RPMI7951 (cell line): ENCODE data around the gene TGM4. TPM values are rescaled to one million over a fixed set of nuclear protein-coding genes. Genes with fewer than 3 reads are reported as not detected.

ENCODE experiments used
- DNase-seq: peaks from one replicate; pipeline ENCODE4 v3.0.0-alpha.2; 2012; ENCODE audit warnings: low read depth
- total RNA-seq: library from RNA; depleted of rRNA; stranded (reverse); fragments of >200 nt; shearing (Covaris generic); gene quantifications from 2 replicates; pipeline ENCODE4 v1.2.3, GENCODE V29; 2014; rRNA removed

TGM4 gene
- total RNA-seq, 1 experiment from 2014 or later = not detected

- DNase-seq = no peak
Measured at GRCh38 chr3:44954304-44954703, 79.9 kb downstream of the TGM4 start.

- DNase-seq = peak; percentile 15
Measured at GRCh38 chr3:44954962-44955361, 80.6 kb downstream of the TGM4 start.

GRCh38 chr3:44955917-44956316 is 81.5 kb downstream of the TGM4 start:
- DNase-seq = no peak

DNA sequence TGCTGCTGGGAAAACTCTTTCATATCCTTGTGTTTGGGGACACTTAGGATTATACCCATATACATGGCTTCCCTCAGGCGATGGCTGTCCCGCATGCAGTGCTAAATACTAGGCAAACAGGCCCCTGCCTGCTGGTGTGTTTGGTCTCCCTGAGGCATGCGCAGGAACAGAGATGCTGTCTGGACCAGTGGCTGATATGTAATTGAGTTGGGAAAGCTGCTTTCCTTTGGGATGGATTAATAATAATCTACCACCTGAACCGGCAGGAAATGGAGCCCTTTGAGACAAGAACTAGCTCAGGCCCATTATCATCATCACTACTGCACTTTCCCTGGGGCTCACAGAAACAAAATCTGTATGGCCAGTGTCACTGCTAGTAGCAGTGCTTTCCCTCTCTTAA is 83.6 kb downstream of the TGM4 start:
- DNase-seq = no peak

DNA sequence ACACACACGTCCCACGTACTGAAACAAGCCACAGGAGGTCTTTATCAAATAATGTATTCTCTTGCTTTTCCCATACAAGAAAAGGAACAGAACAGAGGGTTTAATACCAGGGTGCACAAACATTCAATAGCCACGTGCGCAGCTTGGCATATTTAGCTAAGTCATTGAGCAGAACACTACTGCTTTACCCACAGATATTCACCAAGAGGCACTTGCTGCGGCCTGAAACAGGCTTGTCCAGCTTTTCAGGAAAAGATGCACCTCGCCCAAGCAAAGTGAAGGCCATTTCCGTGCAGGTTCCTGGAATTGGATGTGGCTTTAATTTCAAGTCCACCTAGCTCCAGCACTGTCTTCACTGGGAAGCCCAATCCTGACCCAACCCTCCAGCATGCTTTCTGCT is 84.0 kb downstream of the TGM4 start:
- DNase-seq = no peak

- DNase-seq = no peak
Measured at GRCh38 chr3:44960387-44961026, 86.1 kb downstream of the TGM4 start.

GRCh38 chr3:44961888-44962287 is 87.5 kb downstream of the TGM4 start:
- no peak for DNase-seq

DNA sequence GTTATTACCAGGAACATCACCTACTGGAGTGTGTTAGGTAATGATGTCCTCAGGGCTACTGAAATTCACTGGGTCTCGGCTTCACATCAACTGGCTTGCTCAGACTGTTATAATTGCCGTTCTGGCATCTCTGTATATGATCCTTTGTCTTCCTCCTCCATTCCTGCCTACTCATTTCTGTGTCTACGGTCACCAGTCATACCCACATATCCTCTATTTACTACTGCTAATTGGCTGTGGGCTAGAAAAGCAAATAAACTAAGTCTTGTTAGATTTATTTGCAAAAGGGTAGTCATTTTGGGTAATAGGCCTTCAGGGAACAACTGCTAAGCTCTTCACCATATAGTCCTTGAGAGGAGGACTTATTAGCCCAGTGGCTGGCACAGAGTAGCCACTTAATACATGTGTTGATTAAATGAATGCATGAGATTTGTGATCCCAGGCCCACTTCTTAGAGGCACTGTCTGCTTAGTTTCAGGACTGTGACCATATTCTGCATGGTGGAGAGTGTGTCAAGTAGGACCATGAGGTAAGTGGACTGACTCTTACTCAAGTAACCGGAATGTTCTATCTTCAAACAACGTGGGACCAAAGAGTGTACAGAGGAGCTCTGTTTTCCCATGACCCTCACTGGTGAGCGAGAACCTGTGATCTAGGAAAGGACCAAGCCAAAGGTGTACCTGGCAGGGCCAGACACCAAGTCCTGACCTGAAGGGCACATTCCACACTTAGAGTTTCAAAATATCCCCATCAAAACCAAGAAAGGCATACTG is 88.4 kb downstream of the TGM4 start:
- DNase-seq = no peak

GRCh38 chr3:44963571-44964325 is 89.3 kb downstream of the TGM4 start:
- DNase-seq = no peak

Other genes starting within 250 kb of the TGM4 start
- 11.4 and 13.7 TPM in 2 replicates for gene ZNF197, start 249.6 kb upstream of the TGM4 start, total RNA-seq
- gene ZNF35, start 225.9 kb upstream of the TGM4 start, total RNA-seq = 0.49 and 0.84 TPM in 2 replicates
- 5.3 and 6.1 TPM in 2 replicates for gene ZNF502, start 161.9 kb upstream of the TGM4 start, total RNA-seq
- gene ZNF501, start 145.0 kb upstream of the TGM4 start, total RNA-seq = 4.7 and 6.1 TPM in 2 replicates
- gene KIAA1143, start 113.0 kb upstream of the TGM4 start, total RNA-seq = 29.7 and 32.0 TPM in 2 replicates
- gene KIF15, start 112.8 kb upstream of the TGM4 start, total RNA-seq = 30.2 and 41.2 TPM in 2 replicates
- 11.8 and 17.0 TPM in 2 replicates for gene TMEM42, start 12.7 kb upstream of the TGM4 start, total RNA-seq
- 51.4 and 62.7 TPM in 2 replicates for gene ZDHHC3, start 101.6 kb downstream of the TGM4 start, total RNA-seq
- 52.0 and 69.7 TPM in 2 replicates for gene EXOSC7, start 101.6 kb downstream of the TGM4 start, total RNA-seq
- gene CLEC3B, start 151.7 kb downstream of the TGM4 start, total RNA-seq = 1.7 and 2.4 TPM in 2 replicates